Measurements from ENCODE around the gene CTNNA3. TPM values are rescaled to one million over a fixed set of nuclear protein-coding genes. Genes with fewer than 3 reads are reported as not detected.

Gene CTNNA3
- total RNA-seq, 1 donor from 2014 or later, result 0.46 TPM

DNA sequence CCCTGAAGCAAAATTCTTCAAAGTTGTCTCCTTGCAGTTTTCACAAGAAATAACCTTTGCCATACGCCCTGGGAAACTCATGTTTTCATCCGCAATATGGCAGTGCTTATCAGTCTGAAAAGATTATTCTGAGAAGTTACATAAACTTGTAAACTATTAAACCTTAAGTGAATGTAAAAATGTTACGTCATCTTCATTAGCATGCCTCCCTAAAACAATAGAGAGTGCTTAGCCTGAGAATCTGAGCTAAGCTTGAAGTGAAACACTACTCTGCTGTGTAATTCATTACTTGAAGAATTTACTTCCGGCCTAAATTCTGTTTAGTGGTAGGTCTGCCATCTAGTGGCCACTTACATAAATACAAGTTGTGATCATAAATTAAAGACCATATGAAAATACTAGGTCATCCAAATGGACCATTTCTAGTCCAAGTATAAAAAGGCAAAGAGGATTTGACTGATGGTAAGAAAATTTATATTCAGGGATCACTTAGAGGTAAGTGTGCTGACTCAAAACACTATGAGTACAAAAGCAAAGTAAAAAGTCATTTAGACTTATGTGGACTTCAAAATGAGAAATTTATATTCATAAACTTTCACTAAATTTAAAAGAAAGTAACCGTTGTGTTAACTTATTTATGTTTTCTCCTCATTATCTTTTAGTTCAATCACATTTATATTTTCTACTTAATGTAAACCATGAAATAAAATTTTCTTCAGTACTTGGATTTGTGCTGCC, 1515.2 kb downstream of the CTNNA3 start:
- no peak overlapping the region for H3K4me3 ChIP-seq (ENCODE audit: low read depth, low read length)
- TF ChIP-seq, protein P1, sequence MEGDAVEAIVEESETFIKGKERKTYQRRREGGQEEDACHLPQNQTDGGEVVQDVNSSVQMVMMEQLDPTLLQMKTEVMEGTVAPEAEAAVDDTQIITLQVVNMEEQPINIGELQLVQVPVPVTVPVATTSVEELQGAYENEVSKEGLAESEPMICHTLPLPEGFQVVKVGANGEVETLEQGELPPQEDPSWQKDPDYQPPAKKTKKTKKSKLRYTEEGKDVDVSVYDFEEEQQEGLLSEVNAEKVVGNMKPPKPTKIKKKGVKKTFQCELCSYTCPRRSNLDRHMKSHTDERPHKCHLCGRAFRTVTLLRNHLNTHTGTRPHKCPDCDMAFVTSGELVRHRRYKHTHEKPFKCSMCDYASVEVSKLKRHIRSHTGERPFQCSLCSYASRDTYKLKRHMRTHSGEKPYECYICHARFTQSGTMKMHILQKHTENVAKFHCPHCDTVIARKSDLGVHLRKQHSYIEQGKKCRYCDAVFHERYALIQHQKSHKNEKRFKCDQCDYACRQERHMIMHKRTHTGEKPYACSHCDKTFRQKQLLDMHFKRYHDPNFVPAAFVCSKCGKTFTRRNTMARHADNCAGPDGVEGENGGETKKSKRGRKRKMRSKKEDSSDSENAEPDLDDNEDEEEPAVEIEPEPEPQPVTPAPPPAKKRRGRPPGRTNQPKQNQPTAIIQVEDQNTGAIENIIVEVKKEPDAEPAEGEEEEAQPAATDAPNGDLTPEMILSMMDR (conservative IDR thresholded peaks at IDR 0.05; ENCODE audit: low read depth, low read length), result peak; percentile 68
- DNase-seq (ENCODE audit: low read depth), result peak; percentile 37

DNA sequence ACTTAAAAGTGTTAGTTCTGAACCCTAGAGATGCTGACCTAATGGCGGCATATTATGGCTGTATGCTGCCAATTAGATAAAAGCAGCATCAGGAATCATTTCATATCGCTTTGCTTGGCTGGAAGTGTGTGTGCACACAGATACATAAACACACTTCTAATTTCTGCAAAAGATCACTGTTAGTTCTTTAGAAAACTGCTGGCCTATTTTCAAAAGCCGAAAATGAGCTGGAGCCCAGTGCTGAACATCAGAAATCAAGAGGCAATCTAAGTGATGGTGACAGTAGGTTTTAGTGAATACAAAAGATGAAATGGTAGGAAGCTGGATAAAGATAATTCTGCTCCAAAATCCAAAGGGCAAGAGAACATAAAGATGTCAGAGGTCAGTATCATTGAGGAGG, 1516.0 kb downstream of the CTNNA3 start:
- H3K4me3 ChIP-seq (ENCODE audit: low read depth, low read length), result no peak overlapping the region
- TF ChIP-seq, protein P1 (conservative IDR thresholded peaks at IDR 0.05; ENCODE audit: low read depth, low read length), result no peak
- DNase-seq (ENCODE audit: low read depth), result no peak

DNA sequence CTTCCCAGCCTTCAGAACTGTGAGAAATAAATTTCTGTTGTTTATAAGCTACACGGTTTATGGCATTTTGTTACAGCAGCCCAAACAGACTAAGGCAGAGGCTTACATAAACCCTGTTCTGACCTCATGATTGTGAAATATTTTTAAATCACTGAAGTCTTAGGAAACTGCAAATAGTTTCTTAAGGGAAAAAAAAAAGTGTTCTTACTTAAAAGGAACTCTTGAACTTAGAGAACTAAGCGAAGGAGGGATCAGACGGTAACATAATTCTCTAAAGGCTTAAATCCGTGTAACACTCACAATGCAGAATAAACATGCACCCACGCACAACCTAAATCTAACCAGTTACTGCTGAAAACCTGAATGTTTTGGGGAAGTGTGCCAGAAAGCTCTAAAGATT, 1519.2 kb downstream of the CTNNA3 start:
- DNase-seq (ENCODE audit: low read depth), result no peak
- TF ChIP-seq, protein P1 (conservative IDR thresholded peaks at IDR 0.05; ENCODE audit: low read depth, low read length), result no peak
- H3K4me3 ChIP-seq (ENCODE audit: low read depth, low read length), result no peak overlapping the region

DNA sequence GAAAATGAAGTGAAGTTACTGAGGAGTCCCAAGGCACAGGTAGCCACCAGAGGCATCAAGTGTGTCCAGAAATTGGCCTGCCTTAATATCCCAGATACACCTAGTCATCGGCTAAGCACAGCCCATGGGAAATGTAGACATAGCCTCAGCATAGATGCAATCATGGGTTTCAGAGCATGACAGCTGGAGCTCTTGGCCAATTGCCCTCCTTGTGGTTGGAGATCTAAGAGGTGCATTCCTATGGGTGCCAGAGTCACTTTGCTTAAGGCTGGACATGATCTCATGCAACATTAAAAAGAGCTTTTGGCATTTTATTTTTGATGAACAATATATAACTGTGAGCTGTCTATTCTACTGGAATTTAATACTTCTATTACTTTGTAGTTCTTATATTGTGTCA, 1528.2 kb downstream of the CTNNA3 start:
- TF ChIP-seq, protein P1 (conservative IDR thresholded peaks at IDR 0.05; ENCODE audit: low read depth, low read length), result no peak
- no peak overlapping the region for H3K4me3 ChIP-seq (ENCODE audit: low read depth, low read length)
- peak; percentile 84 for DNase-seq (ENCODE audit: low read depth)

DNA sequence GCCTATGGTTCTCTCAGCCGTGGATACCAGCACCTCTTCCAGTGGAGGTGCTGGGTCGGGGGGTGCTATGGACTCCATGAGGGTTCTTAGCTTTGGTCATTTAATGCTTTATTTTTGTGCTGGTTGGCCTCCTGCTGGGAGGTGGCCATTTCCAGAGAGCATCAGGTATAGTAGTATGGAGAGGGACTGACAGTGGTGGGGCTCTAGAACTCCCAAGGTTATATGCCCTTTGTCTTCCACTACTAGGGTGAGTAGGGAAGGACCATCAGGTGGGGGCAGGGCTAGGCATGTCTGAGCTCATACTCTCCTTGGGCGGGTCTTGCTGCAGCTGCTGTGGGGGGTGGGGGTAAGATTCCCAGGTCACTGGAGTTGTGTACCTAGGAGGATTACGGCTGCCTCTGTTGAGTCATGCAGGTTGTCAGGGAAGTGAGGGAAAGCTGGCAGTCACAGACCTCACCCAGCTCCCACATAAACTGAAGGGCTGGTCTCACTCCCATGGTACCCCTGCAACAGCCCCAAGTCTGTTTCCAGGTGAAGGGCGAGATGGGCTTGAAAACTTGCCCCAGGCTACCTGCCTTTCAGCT, 1533.3 kb downstream of the CTNNA3 start:
- DNase-seq (ENCODE audit: low read depth), result no peak
- H3K4me3 ChIP-seq (ENCODE audit: low read depth, low read length), result no peak overlapping the region
- TF ChIP-seq, protein P1 (conservative IDR thresholded peaks at IDR 0.05; ENCODE audit: low read depth, low read length), result no peak

DNA sequence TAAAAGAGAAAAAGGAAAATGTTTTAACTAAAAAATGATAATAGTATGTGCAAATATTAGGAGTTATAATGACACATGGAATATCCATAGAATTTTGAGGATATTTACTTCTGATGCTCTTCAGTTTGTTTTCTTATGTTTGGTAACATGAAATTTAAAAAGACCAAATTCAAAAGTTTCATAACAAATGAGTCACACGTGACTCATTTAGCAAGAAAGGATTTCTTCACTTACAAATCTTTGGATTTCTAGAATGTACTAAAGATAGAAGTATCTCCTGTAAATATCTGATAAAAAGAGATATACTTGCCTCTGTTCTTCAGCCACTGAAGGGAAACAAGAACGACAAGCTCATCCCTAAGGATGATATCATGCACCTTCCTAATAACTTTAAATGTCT, 1544.6 kb downstream of the CTNNA3 start:
- TF ChIP-seq, protein P1 (conservative IDR thresholded peaks at IDR 0.05; ENCODE audit: low read depth, low read length), result no peak
- no peak overlapping the region for H3K4me3 ChIP-seq (ENCODE audit: low read depth, low read length)
- no peak for DNase-seq (ENCODE audit: low read depth)

DNA sequence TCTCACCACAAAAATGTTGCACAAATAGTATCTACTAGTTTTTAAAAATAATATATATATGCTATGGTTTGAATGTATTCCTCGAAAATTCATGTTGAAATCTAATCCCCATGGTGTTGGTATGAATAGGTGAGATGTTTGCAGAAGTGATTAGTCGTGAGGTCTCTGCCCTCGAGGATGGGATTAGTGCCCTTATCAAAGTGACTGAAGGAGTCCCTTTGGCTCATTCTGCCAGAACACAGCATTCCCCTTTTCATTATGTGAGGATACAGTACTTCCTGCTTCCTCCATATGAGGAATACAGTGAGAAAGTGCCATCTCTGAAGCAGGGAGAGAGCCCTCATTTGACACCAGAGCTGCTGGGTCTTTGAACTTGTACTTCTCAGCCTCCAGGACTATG, 1547.7 kb downstream of the CTNNA3 start:
- TF ChIP-seq, protein P1 (conservative IDR thresholded peaks at IDR 0.05; ENCODE audit: low read depth, low read length), result no peak
- DNase-seq (ENCODE audit: low read depth), result no peak

More for the DNA sequence above, 1547.7 kb downstream of the CTNNA3 start:
- H3K4me3 ChIP-seq (ENCODE audit: low read depth, low read length), result no peak overlapping the region
